ENCODE results near the gene ACY1. TPM values are rescaled to one million over a fixed set of nuclear protein-coding genes. Genes with fewer than 3 reads are reported as not detected.

Gene ACY1
- polyA plus RNA-seq, 2 of the 4 experiments (the other 2 are of a cell fraction): 20.7 to 21.1 TPM

DNA sequence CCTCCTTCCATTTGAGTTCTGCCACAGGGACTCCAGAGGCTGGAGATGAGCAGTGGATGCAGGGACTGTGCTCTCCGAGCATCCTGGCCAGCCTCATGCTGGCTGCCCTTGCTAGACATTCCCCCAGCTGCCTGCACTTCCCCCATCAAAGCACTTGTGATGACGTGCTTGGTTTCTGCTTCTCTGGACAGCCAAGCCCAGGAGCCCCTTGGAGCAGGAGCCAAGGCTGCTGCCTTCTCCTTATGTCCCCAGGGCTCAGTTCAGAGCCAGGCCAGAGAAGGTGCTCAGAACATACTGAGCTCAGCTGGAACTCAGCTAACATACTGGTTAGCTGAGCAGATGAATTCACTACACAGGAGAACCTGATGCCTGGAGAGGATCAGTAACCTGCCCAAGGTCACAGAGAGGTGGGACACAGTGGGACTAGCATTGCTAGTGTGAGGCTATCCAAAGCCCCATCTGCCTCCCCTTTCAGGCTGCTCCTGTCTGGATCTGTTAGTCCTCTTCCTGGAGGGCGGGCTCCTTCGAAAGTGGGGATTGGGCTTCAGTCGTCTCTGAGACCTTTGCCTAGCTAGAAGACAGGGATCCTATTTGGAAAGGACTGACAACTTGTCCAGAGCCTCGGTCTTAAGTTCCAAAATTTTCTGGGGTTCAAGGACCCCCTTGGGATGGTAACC lies 20.3 kb upstream of the ACY1 start (continued):
- no peak for TF ChIP-seq TFCP2L1 (CRISPR knock-in tag; IDR thresholded peaks at IDR 0.05)

GRCh38 chr3:51963951-51964451 lies 19.3 kb upstream of the ACY1 start:
- CTCF ChIA-PET: interaction anchor here (1.1 to 5.4 kb wide), 3 partner anchors 10 to 21 kb away, joined by 3 to 36 read pairs (median 12); partner anchors contain the start of genes ABHD14A, ABHD14B, ACY1 and PARP3
- ATAC-seq: no peak
- no peak overlapping the region for H3K4me2 ChIP-seq

GRCh38 chr3:51964521-51964920 lies 18.8 kb upstream of the ACY1 start:
- peaks cover 13% of the 10 kb centered on the region for H3K4me1 ChIP-seq
- H3K27ac ChIP-seq: no peak overlapping the region
- no peaks in the 10 kb centered on the region for H3K9me3 ChIP-seq
- no peak for DNase-seq (ENCODE audit: low read depth in 1 of 2, low spot score in 1 of 2)
- H3K4me3 ChIP-seq: no peak overlapping the region
- no peak for ATAC-seq
- 40% methylated on average over 1 of the region's 4 CpGs for WGBS (ENCODE audit: missing lambda C conversion rate)
- CTCF ChIA-PET: interaction anchor here (1.6 to 5.4 kb wide), 3 partner anchors 10 to 23 kb away, joined by 6 to 36 read pairs (median 12); partner anchors contain the start of genes ABHD14A, ABHD14B, PARP3 and RRP9
- TF ChIP-seq NR3C1 (IDR thresholded peaks at IDR 0.05) (no peak), POLR2A (IDR thresholded peaks at IDR 0.05; ENCODE audit: low read length) (no peak), HDAC2 (IDR thresholded peaks at IDR 0.05) (no peak), SREBF2 (IDR thresholded peaks at IDR 0.05) (no peak), JUNB (IDR thresholded peaks at IDR 0.05) (no peak), BCL3 (IDR thresholded peaks at IDR 0.05) (no peak)
- TF ChIP-seq, protein P1, sequence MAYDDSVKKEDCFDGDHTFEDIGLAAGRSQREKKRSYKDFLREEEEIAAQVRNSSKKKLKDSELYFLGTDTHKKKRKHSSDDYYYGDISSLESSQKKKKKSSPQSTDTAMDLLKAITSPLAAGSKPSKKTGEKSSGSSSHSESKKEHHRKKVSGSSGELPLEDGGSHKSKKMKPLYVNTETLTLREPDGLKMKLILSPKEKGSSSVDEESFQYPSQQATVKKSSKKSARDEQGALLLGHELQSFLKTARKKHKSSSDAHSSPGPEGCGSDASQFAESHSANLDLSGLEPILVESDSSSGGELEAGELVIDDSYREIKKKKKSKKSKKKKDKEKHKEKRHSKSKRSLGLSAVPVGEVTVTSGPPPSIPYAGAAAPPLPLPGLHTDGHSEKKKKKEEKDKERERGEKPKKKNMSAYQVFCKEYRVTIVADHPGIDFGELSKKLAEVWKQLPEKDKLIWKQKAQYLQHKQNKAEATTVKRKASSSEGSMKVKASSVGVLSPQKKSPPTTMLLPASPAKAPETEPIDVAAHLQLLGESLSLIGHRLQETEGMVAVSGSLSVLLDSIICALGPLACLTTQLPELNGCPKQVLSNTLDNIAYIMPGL (CRISPR knock-in tag; IDR thresholded peaks at IDR 0.05; ENCODE audit: borderline replicate concordance): no peak
- POLR2A ChIA-PET: no interaction called here
- H3K4me2 ChIP-seq: no peak overlapping the region
- FAIRE-seq: no peak

More at GRCh38 chr3:51963951-51964451, 19.3 kb upstream of the ACY1 start:
- no peaks in the 10 kb centered on the region for H3K9me3 ChIP-seq
- DNase-seq (ENCODE audit: low read depth in 1 of 2, low spot score in 1 of 2) (no peak), FAIRE-seq (no peak)
- no peak overlapping the region for H3K4me3 ChIP-seq
- TF ChIP-seq RAD21 (conservative IDR thresholded peaks at IDR 0.05 in 1 of 2, IDR thresholded peaks at IDR 0.05 in 1 of 2) (no peak), TFCP2L1 (CRISPR knock-in tag; IDR thresholded peaks at IDR 0.05) (no peak), RCOR1 (IDR thresholded peaks at IDR 0.05; ENCODE audit: low read depth, low read length) (no peak), JUNB (IDR thresholded peaks at IDR 0.05) (no peak), EHMT2 (IDR thresholded peaks at IDR 0.05; ENCODE audit: low read depth) (no peak), SREBF2 (IDR thresholded peaks at IDR 0.05) (no peak), KDM5A (IDR thresholded peaks at IDR 0.05) (no peak), CHD2 (IDR thresholded peaks at IDR 0.05; ENCODE audit: low read length, partially characterized antibody) (no peak), EHF (CRISPR knock-in tag; IDR thresholded peaks at IDR 0.05) (no peak)
- TF ChIP-seq, protein P2, sequence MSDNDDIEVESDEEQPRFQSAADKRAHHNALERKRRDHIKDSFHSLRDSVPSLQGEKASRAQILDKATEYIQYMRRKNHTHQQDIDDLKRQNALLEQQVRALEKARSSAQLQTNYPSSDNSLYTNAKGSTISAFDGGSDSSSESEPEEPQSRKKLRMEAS (IDR thresholded peaks at IDR 0.05): no peak
- WGBS (ENCODE audit: missing lambda C conversion rate): 72% methylated on average over 10 of the region's 12 CpGs
- POLR2A ChIA-PET: no interaction called here
- H3K4me1 ChIP-seq: peaks cover 13% of the 10 kb centered on the region
- no peak overlapping the region for H3K27ac ChIP-seq

DNA sequence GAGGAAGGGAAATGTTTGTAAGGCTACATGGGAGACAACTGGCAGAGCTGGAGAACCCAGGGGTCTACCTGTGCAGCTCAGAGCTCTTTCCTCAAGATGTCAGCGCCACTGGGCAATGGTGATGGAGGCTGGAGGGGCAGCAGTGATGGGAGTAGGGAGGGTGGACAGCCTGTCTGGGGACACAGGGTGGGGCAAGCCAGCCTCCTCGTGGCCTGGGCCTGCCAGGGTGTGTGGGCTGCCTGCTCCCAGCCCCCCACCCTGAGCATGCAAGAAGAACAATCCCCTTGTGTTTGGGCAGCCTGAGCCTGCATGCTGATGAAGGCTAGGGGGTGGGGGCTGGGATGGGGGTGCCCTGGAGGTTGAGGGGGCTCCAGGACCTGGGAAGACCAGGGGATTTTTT lies 17.3 kb upstream of the ACY1 start:
- no peak for DNase-seq (ENCODE audit: low read depth in 1 of 2, low spot score in 1 of 2)
- Histone ChIP-seq H3K4me3 (no peak overlapping the region), H3K27ac (no peak overlapping the region; a peak in 1 of 6 replicates), H3K4me2 (peak overlapping the region; percentile 84; the same call in 2 of the 3 replicates), H3K4me1 (peaks cover 13% of the 10 kb centered on the region), H3K9me3 (no peaks in the 10 kb centered on the region)
- no peak for FAIRE-seq
- CTCF ChIA-PET: interaction anchor here (1.3 to 5.0 kb wide), 5 partner anchors 11 to 24 kb away, joined by 3 to 37 read pairs (median 6); partner anchors contain the start of genes PARP3 and RRP9
- no peak for ATAC-seq
- 80% methylated on average over 1 of the region's 2 CpGs for WGBS (ENCODE audit: missing lambda C conversion rate)
- TF ChIP-seq CEBPB (IDR thresholded peaks at IDR 0.05) (no peak), HOXB13 (CRISPR knock-in tag; IDR thresholded peaks at IDR 0.05; ENCODE audit: low read depth) (no peak)
- POLR2A ChIA-PET: no interaction called here

Data from A549 (cell line).